Colonic mucosa (tissue), 4 donors: Measurements from ENCODE around the gene ZC3H11A. TPM values are rescaled to one million over a fixed set of nuclear protein-coding genes. Genes with fewer than 3 reads are reported as not detected.
"Not testable (repeated sequence)": the region's sequence is repeated elsewhere in the genome, so short reads cannot be mapped to it uniquely, and the experiment has no call there.

Experiments used
- DNase-seq: peaks from one replicate; pipeline ENCODE4 v3.0.0-alpha.2; 2020
- H3K27ac ChIP-seq: fragments of 200-600 bp; one replicate; pipeline ENCODE4 v1.8.0; 2021
- H3K27me3 ChIP-seq: fragments of 200-600 bp; one replicate; pipeline ENCODE4 v1.8.0; 2021
- H3K36me3 ChIP-seq: fragments of 200-600 bp; one replicate; pipeline ENCODE4 v1.8.0; 2021
- H3K4me1 ChIP-seq: fragments of 200-600 bp; one replicate; pipeline ENCODE4 v1.8.0; 2021; ENCODE audit warnings: mild to moderate bottlenecking
- H3K4me3 ChIP-seq: fragments of 200-600 bp; one replicate; pipeline ENCODE4 v1.8.0; 2021
- H3K9ac ChIP-seq, 2 donors: one replicate each; pipeline ENCODE4 v1.7.0; 2013; ENCODE audit warnings: control low read depth in 2 of 2, low read depth in 2 of 2, low read length in 2 of 2
- H3K9me3 ChIP-seq: fragments of 200-600 bp; one replicate; pipeline ENCODE4 v1.8.0; 2021
- CTCF ChIP-seq: fragments of 200-600 bp; IDR thresholded peaks from one replicate; pipeline ENCODE4 v1.8.0; 2022; ENCODE audit warnings: antibody characterized with exemption, mild to moderate bottlenecking
- intact Hi-C: fragments of 100-400 bp; cut with DNase I; formaldehyde crosslinking; loops from one replicate; pipeline ENCODE4 v1.14.1; 2022
- total RNA-seq, 2 donors: library from RNA; stranded (reverse); fragmentation: NEBNext Ultra II Directional in 1 of 2; extraction: Animal tissue kit (Norgen Biotek cat#: 25700) in 1 of 2; gene quantifications; one replicate each; pipeline ENCODE4 v1.2.1, GENCODE V29; 2021
- donor health status: healthy.
- donor health status: DM: no; HTN: no; CAD: no.
- donor health status: DM: no; HTN: no; CAD: no.

The ZC3H11A gene
- 10 to 100 TPM; 52.6 to 73.6 TPM for total RNA-seq

GRCh38 chr1:203795441-203796235, at the start of gene ZC3H11A, which contains the start of gene ZBED6:
TSS of gene ZC3H11A (plus strand) at chr1:203795623. CDS start at chr1:203817071, 21,448 bp downstream.
TSS of gene ZBED6 (plus strand) at chr1:203795623. CDS start at chr1:203797523, 1,900 bp downstream.
- intact Hi-C loops: no loop called here
- DNase-seq: peak; percentile 99
- peaks cover 4% of the 10 kb centered on the region for H3K4me1 ChIP-seq
- peak within 1 kb of the TSS; percentile 63 for H3K4me3 ChIP-seq
- no peaks in the 10 kb centered on the region for H3K9me3 ChIP-seq
- H3K27me3 ChIP-seq: no peaks in the 10 kb centered on the region
- no peaks in the 10 kb centered on the region for H3K36me3 ChIP-seq
- H3K9ac ChIP-seq: peak within 1 kb of the TSS; percentile 70 to 94
- no peak for TF ChIP-seq CTCF
- peak within 1 kb of the TSS; percentile 86 for H3K27ac ChIP-seq

GRCh38 chr1:203746281-203746680, 49.1 kb upstream of the ZC3H11A start:
- H3K27ac ChIP-seq: no peak overlapping the region
- no peaks in the 10 kb centered on the region for H3K27me3 ChIP-seq
- no peak for DNase-seq
- no peaks in the 10 kb centered on the region for H3K4me1 ChIP-seq
- no peak overlapping the region for H3K9ac ChIP-seq
- H3K9me3 ChIP-seq: no peaks in the 10 kb centered on the region
- H3K36me3 ChIP-seq: no peaks in the 10 kb centered on the region
- intact Hi-C loops: no loop called here
- no peak for TF ChIP-seq CTCF
- H3K4me3 ChIP-seq: no peak overlapping the region

- Histone ChIP-seq H3K27me3 (no peaks in the 10 kb centered on the region), H3K9ac (no peak overlapping the region), H3K27ac (no peak overlapping the region), H3K4me1 (no peaks in the 10 kb centered on the region), H3K36me3 (no peaks in the 10 kb centered on the region), H3K4me3 (no peak overlapping the region), H3K9me3 (no peaks in the 10 kb centered on the region)
- no peak for TF ChIP-seq CTCF
- intact Hi-C loops: no loop called here
- DNase-seq: no peak
These were observed 44.4 kb upstream of the ZC3H11A start for GRCh38 chr1:203751051-203751450.

- H3K4me3 ChIP-seq, H3K36me3 ChIP-seq, intact Hi-C loops, H3K27me3 ChIP-seq, DNase-seq, H3K27ac ChIP-seq, H3K4me1 ChIP-seq, H3K9me3 ChIP-seq, H3K9ac ChIP-seq: not testable (repeated sequence)
These were observed 43.6 kb upstream of the ZC3H11A start for GRCh38 chr1:203751618-203752361.

GRCh38 chr1:203754455-203754864, 41.0 kb upstream of the ZC3H11A start:
- no peak for DNase-seq
- Histone ChIP-seq H3K4me1 (no peaks in the 10 kb centered on the region), H3K4me3 (no peak overlapping the region)

More at GRCh38 chr1:203754455-203754864, 41.0 kb upstream of the ZC3H11A start:
- no peak for TF ChIP-seq CTCF
- Histone ChIP-seq H3K9ac (no peak overlapping the region), H3K27ac (no peak overlapping the region), H3K9me3 (no peaks in the 10 kb centered on the region), H3K36me3 (no peaks in the 10 kb centered on the region), H3K27me3 (no peaks in the 10 kb centered on the region)
- intact Hi-C loops: no loop called here
